Mesenchymal stem cell (in vitro differentiated cells and primary cell): Measurements from ENCODE around the gene IFRD1.

ENCODE experiments used
- DNase-seq: peaks from one replicate; pipeline ENCODE4 v3.0.0-alpha.2; 2013
- H2AFZ ChIP-seq: one replicate; pipeline ENCODE4 v1.6.1; 2013; ENCODE audit warnings: low read depth, mild to moderate bottlenecking, control low read depth, inconsistent platforms, low read length, moderate library complexity
- H2AK5ac ChIP-seq: 2 replicates; pipeline ENCODE4 v1.6.1; 2013; ENCODE audit warnings: low read length, moderate library complexity, mild to moderate bottlenecking, inconsistent platforms; ENCODE audit not compliant: severe bottlenecking
- H2BK120ac ChIP-seq: one replicate; pipeline ENCODE4 v1.6.1; 2013; ENCODE audit warnings: low read depth, mild to moderate bottlenecking, inconsistent platforms, low read length, moderate library complexity
- H2BK12ac ChIP-seq, 2 experiments: one replicate each; pipeline ENCODE4 v1.6.1; 2013; ENCODE audit warnings: inconsistent platforms in 2 of 2, low read length in 2 of 2, mild to moderate bottlenecking in 2 of 2, moderate library complexity in 2 of 2, control low read depth in 1 of 2
- H2BK15ac ChIP-seq: one replicate; pipeline ENCODE4 v1.6.1; 2013; ENCODE audit warnings: mild to moderate bottlenecking, low read depth, inconsistent platforms; ENCODE audit not compliant: poor library complexity, severe bottlenecking
- H2BK5ac ChIP-seq: 2 replicates; pipeline ENCODE4 v1.6.1; 2013; ENCODE audit warnings: low read depth, mild to moderate bottlenecking, low read length, control low read depth, inconsistent platforms; ENCODE audit not compliant: poor library complexity, severe bottlenecking
- H3K14ac ChIP-seq, 2 experiments: one replicate each; pipeline ENCODE4 v1.6.1; 2013; ENCODE audit warnings: inconsistent platforms in 2 of 2, low read length in 2 of 2, control low read depth in 1 of 2, mild to moderate bottlenecking in 1 of 2, moderate library complexity in 1 of 2
- H3K18ac ChIP-seq, 2 experiments: one replicate each; pipeline ENCODE4 v1.6.1; 2013; ENCODE audit warnings: inconsistent platforms in 2 of 2, low read length in 2 of 2, control low read depth in 1 of 2, low read depth in 1 of 2, mild to moderate bottlenecking in 1 of 2
- H3K23ac ChIP-seq, 2 experiments: one replicate each; pipeline ENCODE4 v1.6.1; 2013; ENCODE audit warnings: inconsistent platforms in 2 of 2, low read length in 2 of 2, mild to moderate bottlenecking in 2 of 2, moderate library complexity in 2 of 2, control low read depth in 1 of 2
- H3K27ac ChIP-seq: 2 replicates; pipeline ENCODE4 v1.5.1; 2013; ENCODE audit warnings: mild to moderate bottlenecking, moderate library complexity, low read length, control low read depth, inconsistent platforms; ENCODE audit not compliant: poor library complexity, severe bottlenecking
- H3K27me3 ChIP-seq, 2 experiments: 2 replicates each; pipeline versions ENCODE4 v1.6.1 to v1.7.0; 2013; ENCODE audit warnings: low read length in 2 of 2, mild to moderate bottlenecking in 2 of 2, moderate library complexity in 2 of 2, control low read depth in 1 of 2, inconsistent platforms in 1 of 2; ENCODE audit not compliant: control insufficient read depth in 1 of 2, insufficient read depth in 1 of 2
- H3K36me3 ChIP-seq, 2 experiments: 2 replicates each; pipeline versions ENCODE4 v1.6.1 to v1.7.0; 2013; ENCODE audit warnings: low read length in 2 of 2, control low read depth in 1 of 2, inconsistent platforms in 1 of 2, low read depth in 1 of 2, mild to moderate bottlenecking in 1 of 2; ENCODE audit not compliant: insufficient read depth in 2 of 2, control insufficient read depth in 1 of 2
- H3K4ac ChIP-seq, 2 experiments: one replicate each; pipeline ENCODE4 v1.6.1; 2013; ENCODE audit warnings: inconsistent platforms in 2 of 2, low read length in 2 of 2, mild to moderate bottlenecking in 2 of 2, moderate library complexity in 2 of 2, control low read depth in 1 of 2, low read depth in 1 of 2
- H3K4me1 ChIP-seq: 2 replicates; pipeline ENCODE4 v1.6.1; 2013; ENCODE audit warnings: low read depth, low read length, control low read depth; ENCODE audit not compliant: control insufficient read depth, insufficient read depth
- H3K4me2 ChIP-seq: 2 replicates; pipeline ENCODE4 v1.6.1; 2013; ENCODE audit warnings: low read length, mild to moderate bottlenecking, inconsistent platforms; ENCODE audit not compliant: poor library complexity, severe bottlenecking
- H3K4me3 ChIP-seq, 2 experiments: 2 replicates each; pipeline versions ENCODE4 v1.5.1 to v1.7.0; 2013; ENCODE audit warnings: low read length in 2 of 2, mild to moderate bottlenecking in 2 of 2, control low read depth in 1 of 2, low read depth in 1 of 2; ENCODE audit not compliant: insufficient read depth in 1 of 2
- H3K79me1 ChIP-seq: replicated peaks from 2 replicates; pipeline ENCODE4 v1.6.1; 2013; ENCODE audit warnings: mild to moderate bottlenecking, control low read depth, low read length, inconsistent platforms; ENCODE audit not compliant: poor library complexity, severe bottlenecking
- H3K9ac ChIP-seq: 2 replicates; pipeline ENCODE4 v1.7.0; 2013; ENCODE audit warnings: mild to moderate bottlenecking, low read length, moderate library complexity
- H3K9me3 ChIP-seq: 2 replicates; pipeline ENCODE4 v1.7.0; 2013; ENCODE audit warnings: mild to moderate bottlenecking, low read length; ENCODE audit not compliant: control insufficient read depth
- H4K8ac ChIP-seq: one replicate; pipeline ENCODE4 v1.6.1; 2013; ENCODE audit warnings: inconsistent platforms, mild to moderate bottlenecking, low read length, moderate library complexity
- H4K91ac ChIP-seq: one replicate; pipeline ENCODE4 v1.6.1; 2013; ENCODE audit warnings: mild to moderate bottlenecking, low read length, inconsistent platforms
- WGBS: methylation state at CpG from one replicate; pipeline ENCODE4 v1.1.7; 2013; ENCODE audit warnings: mixed read lengths; 5-methylcytosine and 5-hydroxymethylcytosine counted together

Gene IFRD1

DNA sequence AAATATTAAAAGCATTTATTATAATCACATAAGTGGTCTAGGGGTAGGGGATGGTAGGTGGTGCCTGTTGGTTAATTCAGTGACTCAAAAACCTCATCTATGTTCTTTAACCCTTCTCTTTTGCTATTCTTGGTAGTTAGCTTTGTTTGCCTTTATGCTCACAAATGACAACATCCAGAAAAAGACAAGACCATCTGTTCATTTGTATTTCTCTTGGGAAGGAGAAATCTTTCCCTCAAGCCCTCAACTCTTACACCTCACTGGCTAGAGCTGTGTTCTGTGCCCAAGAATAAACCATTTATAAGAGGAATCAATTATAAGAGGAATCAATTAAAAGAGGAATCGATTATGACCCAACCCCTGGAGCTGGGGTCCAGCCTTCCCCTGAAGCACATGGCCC, 10.8 kb upstream of the IFRD1 start:
- H2BK5ac ChIP-seq, result no peak overlapping the region
- no peaks in the 10 kb centered on the region for H3K79me1 ChIP-seq
- no peaks in the 10 kb centered on the region for H3K27me3 ChIP-seq
- H2BK12ac ChIP-seq, result no peak overlapping the region
- peaks cover 1% of the 10 kb centered on the region for H3K4me1 ChIP-seq
- H2BK120ac ChIP-seq, result no peak overlapping the region
- H3K36me3 ChIP-seq, result no peaks in the 10 kb centered on the region
- no peak for DNase-seq
- H3K14ac ChIP-seq, result no peak overlapping the region
- no peak overlapping the region for H3K4me3 ChIP-seq
- H3K9me3 ChIP-seq, result no peaks in the 10 kb centered on the region
- H3K4ac ChIP-seq, result no peak overlapping the region
- H4K8ac ChIP-seq, result no peak overlapping the region
- H2BK15ac ChIP-seq, result no peak overlapping the region
- WGBS, result 100% methylated on average over 1 of the region's 1 CpG
- no peak overlapping the region for H3K4me2 ChIP-seq
- no peak overlapping the region for H3K9ac ChIP-seq
- H2AFZ ChIP-seq, result no peak overlapping the region
- H3K18ac ChIP-seq, result no peak overlapping the region
- H3K23ac ChIP-seq, result no peak overlapping the region
- no peak overlapping the region for H3K27ac ChIP-seq
- no peak overlapping the region for H2AK5ac ChIP-seq
- no peak overlapping the region for H4K91ac ChIP-seq

DNA sequence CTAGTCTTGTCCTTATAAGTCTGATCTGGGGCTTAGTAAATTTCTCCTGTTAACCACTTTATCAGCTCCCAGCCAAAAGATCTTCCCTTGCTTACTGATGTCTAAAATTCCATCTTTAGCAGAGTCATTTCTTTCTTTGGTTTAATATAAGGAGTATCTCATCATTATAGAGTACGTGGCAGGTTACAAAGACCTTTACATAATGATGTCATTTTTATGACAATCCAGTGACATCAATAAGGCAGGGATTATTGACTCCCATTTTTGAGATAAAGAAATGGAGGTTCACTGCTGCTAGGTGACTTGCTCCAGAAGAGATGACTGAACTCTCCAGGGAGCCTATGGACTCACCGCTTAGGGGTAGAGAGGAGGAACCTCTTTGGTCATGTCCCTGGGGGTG, 8.1 kb upstream of the IFRD1 start:
- Histone ChIP-seq H2BK120ac (no peak overlapping the region), H2AFZ (no peak overlapping the region), H3K36me3 (no peaks in the 10 kb centered on the region), H2BK5ac (no peak overlapping the region), H3K23ac (no peak overlapping the region), H2BK12ac (no peak overlapping the region), H3K4me1 (no peaks in the 10 kb centered on the region), H2BK15ac (no peak overlapping the region), H3K27ac (no peak overlapping the region), H3K27me3 (no peaks in the 10 kb centered on the region), H2AK5ac (no peak overlapping the region), H4K8ac (no peak overlapping the region), H3K9ac (no peak overlapping the region), H3K14ac (no peak overlapping the region), H3K4me3 (no peak overlapping the region), H4K91ac (no peak overlapping the region), H3K4ac (no peak overlapping the region), H3K4me2 (no peak overlapping the region), H3K18ac (no peak overlapping the region), H3K79me1 (no peaks in the 10 kb centered on the region), H3K9me3 (no peaks in the 10 kb centered on the region)
- no peak for DNase-seq
- 100% methylated on average over 1 of the region's 2 CpGs for WGBS

DNA sequence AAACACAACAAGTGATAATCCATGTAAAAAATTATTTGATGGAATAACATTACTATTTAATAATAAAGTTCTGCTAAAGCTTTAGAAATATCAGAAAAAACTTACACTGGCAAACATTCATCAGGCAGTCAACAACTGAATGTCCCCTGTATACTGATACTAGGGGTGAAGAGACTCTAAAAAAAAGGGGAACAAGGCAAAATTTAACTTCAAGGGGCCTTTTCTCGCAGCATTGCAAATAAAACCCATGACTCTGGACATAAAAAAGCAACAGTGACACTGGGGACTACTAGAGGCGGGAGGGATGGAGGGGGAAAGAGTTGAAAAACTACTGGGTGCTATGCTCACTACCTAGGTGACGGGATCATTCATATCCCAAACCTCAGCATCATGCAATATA, 5.8 kb upstream of the IFRD1 start:
- H2AK5ac ChIP-seq, result no peak overlapping the region
- no peak overlapping the region for H4K8ac ChIP-seq
- no peaks in the 10 kb centered on the region for H3K27me3 ChIP-seq
- no peak overlapping the region for H2BK15ac ChIP-seq
- H3K9me3 ChIP-seq, result no peaks in the 10 kb centered on the region
- no peak overlapping the region for H3K4me3 ChIP-seq
- no peaks in the 10 kb centered on the region for H3K4me1 ChIP-seq
- no peak overlapping the region for H2BK120ac ChIP-seq
- no peak overlapping the region for H4K91ac ChIP-seq
- H3K27ac ChIP-seq, result no peak overlapping the region
- H3K79me1 ChIP-seq, result no peaks in the 10 kb centered on the region
- H2BK12ac ChIP-seq, result no peak overlapping the region
- 94% methylated on average over 2 of the region's 3 CpGs for WGBS
- no peak overlapping the region for H3K9ac ChIP-seq
- no peak overlapping the region for H3K23ac ChIP-seq
- H3K4me2 ChIP-seq, result no peak overlapping the region
- DNase-seq, result no peak
- no peak overlapping the region for H2AFZ ChIP-seq
- no peak overlapping the region for H3K18ac ChIP-seq
- H3K4ac ChIP-seq, result no peak overlapping the region
- H3K36me3 ChIP-seq, result no peaks in the 10 kb centered on the region
- H2BK5ac ChIP-seq, result no peak overlapping the region
- no peak overlapping the region for H3K14ac ChIP-seq

GRCh38 chr7:112446431-112446830, 3.8 kb upstream of the IFRD1 start:
- Histone ChIP-seq H3K9me3 (no peaks in the 10 kb centered on the region), H3K14ac (no peak overlapping the region), H3K36me3 (no peaks in the 10 kb centered on the region), H4K8ac (no peak overlapping the region), H3K4ac (no peak overlapping the region), H2AK5ac (no peak overlapping the region), H2AFZ (no peak overlapping the region), H3K79me1 (no peaks in the 10 kb centered on the region), H3K4me2 (no peak overlapping the region), H3K18ac (no peak overlapping the region), H3K4me1 (no peaks in the 10 kb centered on the region), H2BK15ac (no peak overlapping the region), H2BK5ac (no peak overlapping the region), H2BK120ac (no peak overlapping the region), H4K91ac (no peak overlapping the region), H3K27me3 (no peaks in the 10 kb centered on the region), H3K4me3 (no peak overlapping the region), H3K9ac (no peak overlapping the region), H2BK12ac (no peak overlapping the region), H3K27ac (no peak overlapping the region), H3K23ac (no peak overlapping the region)
- DNase-seq, result no peak
- WGBS, result 83% methylated on average over 3 of the region's 3 CpGs
